RWPE1 (cell line): ENCODE measurements around the gene BORCS6.

ENCODE experiments used
- CTCF ChIA-PET: fragments of 350-600 bp; sonication (Branson Sonifier 250); formaldehyde crosslinking; extraction: SDS; loops from one replicate; lab custom pipeline; 2021; lab: Yijun Ruan, JAX
- POLR2A ChIA-PET: fragments of 400-600 bp; formaldehyde crosslinking; extraction: SDS; loops from one replicate; lab custom pipeline; 2020; ENCODE audit warnings: antibody characterized with exemption; ENCODE audit not compliant: low non-redundant PET; lab: Yijun Ruan, JAX
- DNase-seq: peaks from one replicate; pipeline ENCODE4 v3.0.0; 2012; ENCODE audit warnings: low spot score
- H3K27ac ChIP-seq: fragments of 450-650 bp; 2 replicates; pipeline ENCODE4 v1.5.1; 2017
- CTCF ChIP-seq: fragments of 450-650 bp; conservative IDR thresholded peaks from 2 replicates; pipeline ENCODE4 v1.5.1; 2017; ENCODE audit warnings: low read depth, mild to moderate bottlenecking

BORCS6 gene

GRCh38 chr17:8144401-8145231 lies 45.4 kb downstream of the BORCS6 start:
- ChIA-PET POLR2A (interaction anchor here (0.9 kb wide), 1 partner anchor 65 kb away, joined by 4 read pairs; the partner anchor contains the start of gene AURKB), CTCF (interaction anchor here (0.6 kb wide), 1 partner anchor 98 kb away, joined by 3 read pairs; no protein-coding TSS in a partner anchor)
- DNase-seq, result no peak
- no peak for TF ChIP-seq CTCF
- peak overlapping the region; percentile 98 for H3K27ac ChIP-seq

GRCh38 chr17:8143581-8144400 lies 46.2 kb downstream of the BORCS6 start:
- TF ChIP-seq CTCF, result no peak
- ChIA-PET CTCF (interaction anchor here (0.6 kb wide), 1 partner anchor 99 kb away, joined by 3 read pairs; no protein-coding TSS in a partner anchor), POLR2A (interaction anchor here (0.9 kb wide), 1 partner anchor 66 kb away, joined by 4 read pairs; the partner anchor contains the start of gene AURKB)
- no peak for DNase-seq
- H3K27ac ChIP-seq, result peak overlapping the region; percentile 98

- TF ChIP-seq CTCF, result no peak
- H3K27ac ChIP-seq, result peak overlapping the region; percentile 98
- no peak for DNase-seq
- CTCF ChIA-PET, result no interaction called here
- POLR2A ChIA-PET, result interaction anchor here (0.9 kb wide), 1 partner anchor 67 kb away, joined by 4 read pairs; the partner anchor contains the start of gene AURKB
These were observed 46.9 kb downstream of the BORCS6 start for GRCh38 chr17:8142887-8143580.

- peak overlapping the region; percentile 98 for H3K27ac ChIP-seq
- POLR2A ChIA-PET, result no interaction called here
- no peak for TF ChIP-seq CTCF
- CTCF ChIA-PET, result no interaction called here
- DNase-seq, result no peak
These were observed 47.7 kb downstream of the BORCS6 start for GRCh38 chr17:8142158-8142886.

GRCh38 chr17:8141741-8142140 lies 48.2 kb downstream of the BORCS6 start:
- POLR2A ChIA-PET, result no interaction called here

More at GRCh38 chr17:8141741-8142140, 48.2 kb downstream of the BORCS6 start:
- CTCF ChIA-PET, result no interaction called here
- peak overlapping the region; percentile 98 for H3K27ac ChIP-seq
- no peak for DNase-seq
- TF ChIP-seq CTCF, result no peak
